HG03457 (cell line): ENCODE results near the gene CLDN15.

Experiments used
- ATAC-seq: cut with Tn5 transposase; IDR thresholded peaks from one replicate; pipeline ENCODE4 v1.9.1; 2021; ENCODE audit warnings: moderate number of reproducible peaks; ENCODE audit not compliant: unreplicated experiment

The CLDN15 gene

GRCh38 chr7:101244375-101245146, 7.0 kb upstream of the CLDN15 start, which contains the start of gene FIS1:
TSS of gene FIS1 (minus strand) at chr7:101245081. CDS start at chr7:101245004, 77 bp downstream.
- ATAC-seq, result peak; percentile 71

DNA sequence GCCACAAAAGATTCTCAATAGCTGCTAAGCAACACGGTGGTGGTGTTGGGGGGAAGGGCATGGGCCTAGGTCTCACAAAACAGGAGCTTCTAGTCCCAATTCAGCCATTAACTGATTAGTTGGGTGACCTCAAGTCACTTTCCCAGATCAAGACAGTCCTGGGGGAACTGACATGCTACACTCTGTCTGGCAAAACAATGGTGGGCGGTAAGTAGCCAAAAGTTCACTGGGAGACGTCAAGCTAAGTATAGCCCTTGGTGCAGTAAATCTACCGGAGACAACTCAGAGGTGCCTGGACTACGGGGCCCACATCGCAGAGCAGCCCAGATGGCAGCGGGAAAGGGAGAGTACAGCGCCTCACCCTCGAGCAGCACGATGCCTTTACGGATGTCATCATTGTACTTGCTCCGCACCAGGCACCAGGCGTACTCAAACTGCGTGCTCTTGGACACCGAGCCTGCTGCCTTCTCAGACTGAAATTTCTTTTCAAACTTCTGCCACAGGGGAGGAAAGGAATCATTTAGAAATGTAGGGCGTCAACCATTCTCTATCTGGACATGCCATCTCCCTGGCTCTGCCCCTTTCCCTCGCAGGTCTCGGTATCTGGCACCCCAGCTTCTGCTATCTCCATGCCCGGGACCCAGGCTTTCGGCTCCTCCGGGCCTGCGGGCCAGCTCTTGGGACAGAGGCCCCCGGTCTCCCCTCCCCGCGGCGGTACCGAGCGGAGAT, 6.2 kb upstream of the CLDN15 start:
- no peak for ATAC-seq

DNA sequence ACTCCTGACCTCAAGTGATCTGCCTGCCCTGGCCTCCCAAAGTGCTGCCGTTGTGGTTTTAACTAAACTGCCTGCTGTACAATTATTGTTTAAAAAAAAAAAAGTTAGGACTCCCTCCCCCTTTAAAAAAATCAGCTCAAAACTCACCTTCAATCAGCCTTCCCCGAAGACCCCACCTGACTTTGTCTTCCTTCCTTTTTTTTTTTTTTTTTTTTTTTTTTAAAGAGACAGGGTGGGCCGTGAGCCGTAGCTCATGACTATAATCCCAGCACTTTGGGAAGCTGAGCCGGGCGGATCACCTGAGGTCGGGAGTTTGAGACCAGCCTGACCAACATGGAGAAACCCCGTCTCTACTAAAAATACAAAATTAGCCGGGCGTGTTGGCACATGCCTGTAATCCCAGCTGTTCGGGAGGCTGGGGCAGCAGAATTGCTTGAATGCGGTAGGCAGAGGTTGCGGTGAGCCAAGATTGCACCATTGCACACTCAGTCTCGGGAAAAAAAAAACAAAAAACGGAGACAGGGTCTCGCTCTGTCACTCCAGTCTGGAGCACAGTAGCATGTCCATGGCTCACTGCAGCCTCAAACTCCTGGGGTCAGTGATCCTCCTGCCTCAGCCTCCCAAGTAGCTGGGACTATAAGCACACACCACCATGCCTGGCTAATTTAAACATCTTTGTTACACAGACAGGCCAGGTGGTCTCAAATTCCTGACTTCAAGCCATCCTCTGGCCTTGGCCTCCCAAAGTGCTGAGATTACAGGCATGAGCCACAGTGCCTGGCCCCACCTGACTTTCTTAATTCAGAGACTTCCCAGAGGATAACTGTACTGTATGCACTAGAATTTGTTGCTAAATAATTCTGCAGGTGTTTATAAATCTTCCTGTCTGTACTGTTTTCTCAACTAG, 4.1 kb upstream of the CLDN15 start:
- ATAC-seq, result no peak

DNA sequence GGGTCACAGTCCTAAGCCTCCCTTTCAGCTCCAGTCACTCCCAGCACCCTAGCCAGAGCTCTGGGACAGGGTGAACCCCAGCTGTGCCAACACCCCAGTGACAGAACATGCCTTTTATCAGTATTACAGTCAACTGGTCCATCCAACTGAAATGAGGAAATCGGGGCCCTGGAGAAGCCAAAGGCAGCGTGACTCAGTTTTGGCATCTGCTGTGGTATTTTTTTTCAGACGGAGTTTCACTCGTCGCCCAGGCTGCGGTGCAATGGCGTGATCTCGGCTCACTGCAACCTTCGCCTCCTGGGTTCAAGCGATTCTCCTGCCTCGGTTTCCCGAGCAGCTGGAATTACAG, 3.4 kb upstream of the CLDN15 start:
- no peak for ATAC-seq

DNA sequence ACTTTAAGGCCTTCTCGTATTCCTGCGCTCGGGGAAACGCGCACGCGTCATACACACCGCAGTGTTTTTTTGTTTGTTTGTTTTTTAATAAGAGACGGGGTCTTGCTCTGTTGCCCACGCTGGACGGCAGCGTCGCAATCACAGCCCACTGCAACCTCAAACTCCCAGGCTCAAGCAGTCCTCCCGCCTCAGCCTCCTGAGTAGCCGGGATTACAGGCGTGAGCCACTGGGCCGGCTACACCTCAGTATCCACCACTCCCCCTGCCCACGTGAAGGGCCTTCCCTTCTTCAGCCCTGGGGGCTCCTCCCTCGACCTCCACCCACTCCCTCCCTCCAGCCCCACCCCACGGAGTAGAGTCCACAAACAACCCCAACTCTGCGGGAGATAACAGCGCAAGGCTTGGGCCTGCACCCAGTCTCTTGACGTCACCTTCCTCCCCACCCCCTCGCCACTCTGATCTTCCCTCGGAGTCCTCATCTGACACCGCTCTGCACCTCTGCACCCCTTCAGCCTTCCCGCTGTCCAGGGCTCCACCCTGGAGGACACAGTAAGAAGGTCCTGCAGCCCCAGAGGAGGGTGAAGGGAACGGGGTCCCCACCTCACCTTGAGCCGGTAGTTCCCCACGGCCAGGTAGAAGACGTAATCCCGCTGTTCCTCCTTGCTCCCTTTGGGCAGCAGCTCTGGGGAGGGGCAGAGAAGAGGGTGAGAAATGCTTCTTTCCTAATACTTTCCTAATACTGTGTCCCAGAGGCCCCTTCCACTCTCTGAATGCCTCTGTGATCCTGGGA, 2.8 kb upstream of the CLDN15 start:
- no peak for ATAC-seq

DNA sequence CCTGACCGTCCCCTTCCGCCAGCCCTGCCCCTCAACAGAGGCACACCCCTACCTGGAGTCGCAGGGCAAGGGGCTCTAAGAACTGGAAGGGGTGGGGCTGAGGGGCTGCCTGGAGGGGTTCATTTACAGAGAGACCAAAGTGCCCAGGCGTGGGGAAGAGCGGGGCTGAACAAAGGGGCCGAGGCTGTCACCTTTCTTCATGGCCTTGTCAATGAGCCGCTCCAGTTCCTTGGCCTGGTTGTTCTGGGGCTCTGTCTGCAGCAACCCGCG, 2.3 kb upstream of the CLDN15 start:
- no peak for ATAC-seq

- ATAC-seq, result no peak
Measured at GRCh38 chr7:101239191-101239950, 1.8 kb upstream of the CLDN15 start.

DNA sequence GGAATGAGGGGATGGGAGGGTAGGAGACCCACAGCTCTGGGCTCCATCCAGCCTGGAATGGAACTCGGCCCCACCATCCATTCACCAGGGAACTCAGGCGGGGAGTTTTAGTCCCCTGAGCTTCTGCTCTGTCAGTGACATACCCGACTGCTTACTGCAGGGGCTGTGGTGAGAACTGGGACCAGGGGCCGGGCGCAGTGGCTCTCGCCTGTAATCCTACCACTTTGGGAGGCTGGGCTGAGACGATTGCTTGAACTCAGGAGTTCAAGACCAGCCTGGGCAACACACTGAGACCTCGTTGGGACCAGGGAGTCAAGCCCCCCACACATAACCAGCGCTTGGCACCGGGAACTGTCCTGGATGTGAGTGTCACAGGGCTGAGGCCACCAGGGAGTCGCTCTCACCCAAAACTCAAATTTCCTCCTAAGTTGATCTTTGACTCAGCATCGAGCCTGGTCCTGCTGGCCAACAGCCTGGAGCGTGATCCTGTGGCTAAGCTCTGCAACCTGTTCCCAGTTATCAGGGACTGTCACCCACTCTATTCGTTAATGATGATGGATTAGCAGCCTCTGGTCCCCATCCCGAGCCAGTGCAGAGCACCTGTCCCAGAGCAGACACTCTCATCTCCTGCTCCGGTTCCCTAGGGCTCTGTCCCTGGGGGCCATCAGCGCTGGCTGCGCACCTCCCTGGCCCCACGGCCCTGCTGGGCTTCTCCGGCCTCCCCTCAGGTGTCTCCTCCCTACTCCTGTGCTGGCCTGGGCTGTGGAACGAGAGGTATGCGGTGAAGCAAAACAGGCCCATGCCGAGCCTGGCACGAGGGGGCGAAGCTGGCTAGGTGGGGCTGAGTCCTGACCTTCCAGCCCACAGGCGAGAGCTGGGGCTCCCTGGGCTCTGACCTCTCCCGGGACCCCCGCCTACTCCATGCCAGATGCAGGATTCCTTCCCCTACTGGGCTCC, 902 bp upstream of the CLDN15 start:
- ATAC-seq, result no peak

DNA sequence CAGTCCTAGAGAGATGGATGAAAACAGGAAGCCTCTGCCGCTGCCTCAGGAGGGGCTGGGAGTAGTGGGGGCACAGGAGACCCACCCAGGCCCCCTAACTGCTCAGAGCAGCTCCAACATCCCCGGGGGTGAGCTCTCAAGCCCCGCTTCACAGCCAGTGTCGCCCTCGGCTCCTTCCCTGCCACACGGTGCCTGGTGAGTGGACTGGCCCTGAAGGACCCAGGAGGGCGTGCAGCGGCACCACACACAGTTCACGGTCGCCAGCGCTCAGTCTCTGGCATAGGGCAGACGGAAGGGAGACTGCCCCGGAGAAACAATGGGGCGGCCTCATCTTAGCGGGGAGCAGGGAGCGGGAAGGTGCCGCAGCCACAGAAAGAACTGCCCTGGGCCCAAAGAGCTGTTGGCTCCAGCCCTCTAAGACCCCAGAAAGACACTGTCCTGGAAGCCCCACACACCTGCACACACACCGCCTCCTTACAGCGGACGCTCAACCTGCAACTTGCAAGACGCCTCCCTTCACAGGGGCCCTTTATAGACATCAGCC, 1.2 kb downstream of the CLDN15 start:
- no peak for ATAC-seq

DNA sequence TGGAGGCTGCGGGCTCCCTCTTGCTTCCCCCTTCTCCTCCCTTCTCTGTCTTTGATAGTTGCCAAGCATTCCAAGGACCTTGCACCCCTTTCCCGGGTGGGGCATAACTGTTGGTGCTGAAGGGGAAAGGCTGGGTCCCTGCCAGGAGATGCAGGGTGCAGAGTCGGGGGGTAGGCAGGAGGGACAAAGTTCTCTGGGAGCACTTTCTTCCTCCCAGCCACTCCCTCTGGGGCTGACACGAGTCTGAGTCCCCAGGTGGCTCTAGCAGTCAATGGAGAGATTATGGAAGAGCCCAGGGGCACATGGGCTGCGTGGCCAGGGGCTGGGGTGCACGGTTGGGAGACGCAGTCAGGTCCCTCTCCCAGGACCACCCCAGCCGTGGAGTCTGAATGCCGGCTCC, 2.1 kb downstream of the CLDN15 start:
- ATAC-seq, result no peak

DNA sequence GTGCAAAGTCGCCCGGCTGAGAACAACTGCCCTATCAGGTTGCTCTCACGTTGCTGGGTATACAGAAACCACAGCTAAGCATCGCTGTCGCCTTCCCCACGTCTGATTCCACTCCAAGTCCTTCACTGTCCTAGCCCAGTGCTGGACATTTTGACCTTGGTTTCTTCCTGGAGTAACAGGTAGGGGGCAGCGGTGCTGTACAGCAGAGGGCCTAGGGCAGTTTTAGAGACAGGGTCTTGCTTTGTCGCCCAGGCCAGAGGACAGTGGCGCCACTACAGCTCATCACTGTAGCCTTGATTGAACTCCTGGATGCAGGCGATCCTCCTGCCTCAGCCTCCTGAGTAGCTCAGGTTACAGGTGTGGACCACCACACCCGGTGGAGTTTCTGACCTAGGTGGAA, 2.6 kb downstream of the CLDN15 start:
- ATAC-seq, result no peak

- no peak for ATAC-seq
Measured at GRCh38 chr7:101234636-101235035, 3.0 kb downstream of the CLDN15 start.

DNA sequence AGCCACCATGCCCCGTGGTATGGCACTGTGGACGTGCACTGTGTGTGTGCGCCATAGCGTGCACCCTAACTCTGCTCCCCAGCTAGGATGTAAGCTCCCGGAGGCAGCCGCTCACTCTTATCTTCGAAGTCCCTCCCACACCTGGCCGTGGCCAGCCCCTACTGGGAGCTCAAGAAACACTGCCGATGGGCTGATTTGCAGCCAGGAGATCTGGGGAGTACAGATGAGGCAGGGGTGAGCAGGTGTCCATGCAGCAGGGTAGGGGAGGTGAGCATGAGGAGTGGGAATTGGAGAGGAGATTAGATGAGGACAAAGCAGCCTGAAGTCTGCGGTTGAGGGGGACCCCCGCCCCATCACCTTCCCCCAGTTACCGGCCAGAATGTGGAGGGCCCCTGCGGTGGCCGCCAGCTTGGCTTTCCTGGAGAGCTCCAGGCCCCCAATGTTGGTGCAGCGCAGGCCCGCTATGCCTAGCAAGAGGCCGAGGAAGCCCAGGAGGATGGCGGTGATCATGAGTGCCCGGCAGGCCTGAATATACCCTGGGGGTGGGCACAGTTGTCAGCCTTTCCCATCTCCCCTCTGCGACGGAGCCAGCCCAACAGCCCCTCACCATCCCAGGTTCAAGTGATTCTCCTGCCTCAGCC, 3.6 kb downstream of the CLDN15 start:
- no peak for ATAC-seq

GRCh38 chr7:101232141-101232850, 5.3 kb downstream of the CLDN15 start:
- ATAC-seq, result no peak

DNA sequence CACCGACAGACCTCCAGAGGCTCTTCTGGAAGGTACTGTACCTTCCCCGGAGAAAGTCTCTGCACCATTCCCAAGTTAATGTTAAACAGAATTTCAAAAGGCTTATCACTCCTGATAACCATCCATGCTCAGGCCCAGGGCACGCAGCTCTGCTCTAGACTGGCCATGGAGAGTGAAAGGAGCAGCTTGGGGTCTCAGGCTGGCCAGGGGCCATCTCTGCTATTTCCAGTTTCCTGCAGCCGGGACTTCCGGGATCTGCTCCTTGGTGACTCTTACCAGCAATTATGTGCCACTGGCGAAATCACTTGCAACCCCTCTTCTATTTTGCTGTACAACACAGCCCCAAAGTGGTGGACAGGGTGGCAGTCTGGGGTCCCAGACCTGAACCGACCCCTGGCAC, 6.0 kb downstream of the CLDN15 start:
- no peak for ATAC-seq

DNA sequence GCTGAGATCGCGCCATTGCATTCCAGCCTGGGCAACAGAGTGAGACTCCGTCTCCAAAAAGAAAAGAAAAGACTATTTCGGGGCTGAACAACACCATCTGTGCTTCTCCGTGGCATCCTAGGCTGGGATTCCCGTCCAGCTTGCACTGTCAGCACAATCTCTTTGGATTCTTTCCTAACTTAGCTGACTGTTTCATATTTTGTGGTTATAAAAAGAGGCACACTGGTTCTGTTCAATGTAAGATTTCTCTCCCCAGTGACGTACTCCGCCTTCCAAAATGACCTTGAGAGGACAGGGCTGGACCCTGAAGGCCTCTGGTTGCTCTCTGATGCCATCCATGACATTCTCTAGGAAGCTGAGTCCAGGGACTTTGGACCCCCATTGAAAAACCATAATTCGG, 10.9 kb downstream of the CLDN15 start:
- ATAC-seq, result no peak

- ATAC-seq, result no peak
Measured at GRCh38 chr7:101225650-101226049, 12.0 kb downstream of the CLDN15 start.

DNA sequence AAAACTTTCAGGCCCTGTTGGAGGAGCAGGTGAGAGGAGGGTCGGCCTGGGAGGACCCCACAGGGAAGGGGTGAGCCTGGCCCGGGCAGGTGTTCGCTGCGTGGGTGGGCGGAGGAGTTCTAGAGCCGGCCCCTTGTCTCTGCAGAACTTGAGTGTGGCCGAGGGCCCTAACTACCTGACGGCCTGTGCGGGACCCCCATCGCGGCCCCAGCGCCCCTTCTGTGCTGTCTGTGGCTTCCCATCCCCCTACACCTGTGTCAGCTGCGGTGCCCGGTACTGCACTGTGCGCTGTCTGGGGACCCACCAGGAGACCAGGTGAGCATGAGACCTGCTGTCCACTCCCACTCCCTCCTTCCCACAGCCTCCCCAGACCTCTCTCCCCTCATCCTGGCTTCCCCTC, 14.1 kb downstream of the CLDN15 start:
- no peak for ATAC-seq
